ENCODE measurements around the gene IL1RAPL1.

DNA sequence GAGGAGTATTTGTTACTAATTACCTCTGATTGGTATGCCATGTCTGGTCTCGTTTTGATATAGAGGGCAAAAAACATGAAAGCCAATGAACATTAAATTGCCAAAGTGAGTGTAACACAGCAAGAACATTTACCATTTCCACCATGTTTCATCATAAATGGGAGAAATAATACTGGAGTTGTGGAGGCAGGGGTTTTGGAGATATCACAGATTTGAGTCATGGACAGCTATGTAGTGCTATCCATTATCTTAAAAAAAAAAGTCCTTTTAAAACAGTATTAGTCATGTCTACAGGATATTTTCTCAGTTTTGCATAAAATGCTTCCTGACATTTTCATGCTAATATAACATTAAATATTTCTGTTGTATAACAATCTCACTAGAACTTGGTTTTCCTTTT lies 301.2 kb downstream of the IL1RAPL1 start:
- TF ChIP-seq, protein P1, sequence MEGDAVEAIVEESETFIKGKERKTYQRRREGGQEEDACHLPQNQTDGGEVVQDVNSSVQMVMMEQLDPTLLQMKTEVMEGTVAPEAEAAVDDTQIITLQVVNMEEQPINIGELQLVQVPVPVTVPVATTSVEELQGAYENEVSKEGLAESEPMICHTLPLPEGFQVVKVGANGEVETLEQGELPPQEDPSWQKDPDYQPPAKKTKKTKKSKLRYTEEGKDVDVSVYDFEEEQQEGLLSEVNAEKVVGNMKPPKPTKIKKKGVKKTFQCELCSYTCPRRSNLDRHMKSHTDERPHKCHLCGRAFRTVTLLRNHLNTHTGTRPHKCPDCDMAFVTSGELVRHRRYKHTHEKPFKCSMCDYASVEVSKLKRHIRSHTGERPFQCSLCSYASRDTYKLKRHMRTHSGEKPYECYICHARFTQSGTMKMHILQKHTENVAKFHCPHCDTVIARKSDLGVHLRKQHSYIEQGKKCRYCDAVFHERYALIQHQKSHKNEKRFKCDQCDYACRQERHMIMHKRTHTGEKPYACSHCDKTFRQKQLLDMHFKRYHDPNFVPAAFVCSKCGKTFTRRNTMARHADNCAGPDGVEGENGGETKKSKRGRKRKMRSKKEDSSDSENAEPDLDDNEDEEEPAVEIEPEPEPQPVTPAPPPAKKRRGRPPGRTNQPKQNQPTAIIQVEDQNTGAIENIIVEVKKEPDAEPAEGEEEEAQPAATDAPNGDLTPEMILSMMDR (conservative IDR thresholded peaks at IDR 0.05; ENCODE audit: low read length) = no peak
- TF ChIP-seq EZH2phosphoT487 (IDR thresholded peaks at IDR 0.05; ENCODE audit: borderline replicate concordance) = no peak
